DOHH2 (cell line): ENCODE data around the gene LRRFIP2.

ENCODE experiments used
- H3F3A ChIP-seq: fragments of 200-600 bp; sonication (generic), shearing (Covaris generic); 2 replicates; pipeline ENCODE4 v1.6.0; 2016; ENCODE audit warnings: antibody characterized with exemption, mild to moderate bottlenecking; ENCODE audit not compliant: control insufficient read depth, insufficient read depth
- H3K27ac ChIP-seq: fragments of 200-600 bp; sonication (generic); 2 replicates; pipeline ENCODE4 v1.5.1; 2014; ENCODE audit warnings: low read depth, mild to moderate bottlenecking, low read length, moderate library complexity
- H3K27me3 ChIP-seq: fragments of 200-600 bp; sonication (generic); 2 replicates; pipeline ENCODE4 v1.6.1; 2014; ENCODE audit warnings: mild to moderate bottlenecking, low read length, mixed read lengths; ENCODE audit not compliant: control insufficient read depth
- H3K36me3 ChIP-seq: fragments of 200-600 bp; sonication (generic); 2 replicates; pipeline ENCODE4 v1.6.1; 2014; ENCODE audit warnings: mild to moderate bottlenecking, low read length, moderate library complexity, mixed read lengths; ENCODE audit not compliant: control insufficient read depth
- H3K4me1 ChIP-seq: fragments of 200-600 bp; sonication (generic); 2 replicates; pipeline ENCODE4 v1.6.1; 2014; ENCODE audit warnings: mild to moderate bottlenecking, low read length, mixed read lengths; ENCODE audit not compliant: control insufficient read depth
- H3K4me2 ChIP-seq: fragments of 200-600 bp; sonication (generic); 2 replicates; pipeline ENCODE4 v1.6.0; 2014; ENCODE audit warnings: mild to moderate bottlenecking, low read length, moderate library complexity
- H3K4me3 ChIP-seq: fragments of 200-600 bp; sonication (generic); 2 replicates; pipeline ENCODE4 v1.5.1; 2014; ENCODE audit warnings: mild to moderate bottlenecking, low read length, mixed read lengths
- H3K79me2 ChIP-seq: fragments of 200-600 bp; sonication (generic); 2 replicates; pipeline ENCODE4 v1.6.1; 2014; ENCODE audit warnings: mild to moderate bottlenecking, low read length, mixed read lengths; ENCODE audit not compliant: control insufficient read depth
- H3K9me2 ChIP-seq: fragments of 200-600 bp; sonication (generic); replicated peaks from 2 replicates; pipeline ENCODE4 v1.6.1; 2014; ENCODE audit warnings: mild to moderate bottlenecking, low read length, mixed read lengths; ENCODE audit not compliant: control insufficient read depth
- H3K9me3 ChIP-seq: fragments of 200-600 bp; sonication (generic); 2 replicates; pipeline ENCODE4 v1.6.1; 2014; ENCODE audit warnings: antibody characterized with exemption, low read length, mixed read lengths; ENCODE audit not compliant: control insufficient read depth, insufficient read depth
- H4K20me1 ChIP-seq: fragments of 200-600 bp; sonication (generic); 2 replicates; pipeline ENCODE4 v1.6.0; 2014; ENCODE audit warnings: low read depth, mild to moderate bottlenecking, antibody characterized with exemption, low read length, moderate library complexity; ENCODE audit not compliant: control insufficient read depth, insufficient read depth
- EZH2phosphoT487 ChIP-seq: fragments of 200-600 bp; sonication (generic); IDR thresholded peaks from 2 replicates; pipeline ENCODE4 v1.6.1; 2017; ENCODE audit warnings: borderline replicate concordance, mild to moderate bottlenecking, antibody characterized with exemption, low read length, moderate library complexity, mixed read lengths
- TF ChIP-seq, protein P1 (sequence below): fragments of 200-600 bp; sonication (generic); IDR thresholded peaks from one replicate; pipeline ENCODE4 v1.5.1; 2014; ENCODE audit warnings: antibody characterized with exemption, mild to moderate bottlenecking, low read depth, low read length; ENCODE audit not compliant: poor library complexity, severe bottlenecking

LRRFIP2 gene

GRCh38 chr3:37118163-37118562 is 56.2 kb downstream of the LRRFIP2 start:
- no peak overlapping the region for H3K4me2 ChIP-seq
- H3K9me3 ChIP-seq: no peaks in the 10 kb centered on the region
- H3K9me2 ChIP-seq: no peaks in the 10 kb centered on the region
- no peak overlapping the region for H3K27ac ChIP-seq
- H3K36me3 ChIP-seq: no peaks in the 10 kb centered on the region
- no peaks in the 10 kb centered on the region for H3K27me3 ChIP-seq
- no peak overlapping the region for H3K4me3 ChIP-seq
- no peaks in the 10 kb centered on the region for H3F3A ChIP-seq
- H3K4me1 ChIP-seq: no peaks in the 10 kb centered on the region
- H3K79me2 ChIP-seq: no peaks in the 10 kb centered on the region
- H4K20me1 ChIP-seq: no peaks in the 10 kb centered on the region
- TF ChIP-seq, protein P1, sequence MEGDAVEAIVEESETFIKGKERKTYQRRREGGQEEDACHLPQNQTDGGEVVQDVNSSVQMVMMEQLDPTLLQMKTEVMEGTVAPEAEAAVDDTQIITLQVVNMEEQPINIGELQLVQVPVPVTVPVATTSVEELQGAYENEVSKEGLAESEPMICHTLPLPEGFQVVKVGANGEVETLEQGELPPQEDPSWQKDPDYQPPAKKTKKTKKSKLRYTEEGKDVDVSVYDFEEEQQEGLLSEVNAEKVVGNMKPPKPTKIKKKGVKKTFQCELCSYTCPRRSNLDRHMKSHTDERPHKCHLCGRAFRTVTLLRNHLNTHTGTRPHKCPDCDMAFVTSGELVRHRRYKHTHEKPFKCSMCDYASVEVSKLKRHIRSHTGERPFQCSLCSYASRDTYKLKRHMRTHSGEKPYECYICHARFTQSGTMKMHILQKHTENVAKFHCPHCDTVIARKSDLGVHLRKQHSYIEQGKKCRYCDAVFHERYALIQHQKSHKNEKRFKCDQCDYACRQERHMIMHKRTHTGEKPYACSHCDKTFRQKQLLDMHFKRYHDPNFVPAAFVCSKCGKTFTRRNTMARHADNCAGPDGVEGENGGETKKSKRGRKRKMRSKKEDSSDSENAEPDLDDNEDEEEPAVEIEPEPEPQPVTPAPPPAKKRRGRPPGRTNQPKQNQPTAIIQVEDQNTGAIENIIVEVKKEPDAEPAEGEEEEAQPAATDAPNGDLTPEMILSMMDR: no peak
- no peak for TF ChIP-seq EZH2phosphoT487

DNA sequence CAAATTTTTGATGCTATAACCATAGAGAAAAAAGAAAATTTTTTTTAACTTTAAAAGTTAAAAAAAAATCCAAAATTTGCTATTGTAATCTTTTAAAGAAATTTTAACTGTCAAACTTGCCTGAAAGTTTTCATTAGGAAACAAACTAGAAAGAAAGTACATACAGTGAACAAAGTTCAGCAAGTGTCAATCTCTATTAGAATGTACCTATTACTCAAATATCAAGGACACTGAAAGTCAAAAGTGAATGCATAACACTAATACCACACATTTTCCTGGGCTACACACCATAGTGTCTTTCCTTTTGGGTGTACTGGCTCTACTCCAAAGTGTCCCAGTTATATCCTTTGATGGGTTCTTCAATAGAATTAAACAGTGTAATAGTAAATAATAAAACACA is 56.8 kb downstream of the LRRFIP2 start:
- Histone ChIP-seq H3K4me2 (no peak overlapping the region), H4K20me1 (no peaks in the 10 kb centered on the region), H3K27me3 (no peaks in the 10 kb centered on the region), H3K4me3 (no peak overlapping the region), H3K79me2 (no peaks in the 10 kb centered on the region), H3K4me1 (no peaks in the 10 kb centered on the region), H3K36me3 (no peaks in the 10 kb centered on the region), H3F3A (no peaks in the 10 kb centered on the region), H3K9me3 (no peaks in the 10 kb centered on the region), H3K27ac (no peak overlapping the region), H3K9me2 (no peaks in the 10 kb centered on the region)
- TF ChIP-seq, protein P1: no peak

- Histone ChIP-seq H3K79me2 (no peaks in the 10 kb centered on the region), H4K20me1 (no peaks in the 10 kb centered on the region), H3K27me3 (no peaks in the 10 kb centered on the region), H3K9me2 (no peaks in the 10 kb centered on the region), H3K4me1 (no peaks in the 10 kb centered on the region), H3F3A (no peaks in the 10 kb centered on the region), H3K4me3 (no peak overlapping the region), H3K27ac (no peak overlapping the region), H3K9me3 (no peaks in the 10 kb centered on the region), H3K4me2 (no peak overlapping the region), H3K36me3 (no peaks in the 10 kb centered on the region)
- TF ChIP-seq EZH2phosphoT487: no peak
- TF ChIP-seq, protein P1: no peak
Observed at GRCh38 chr3:37116998-37117397, 57.4 kb downstream of the LRRFIP2 start.

DNA sequence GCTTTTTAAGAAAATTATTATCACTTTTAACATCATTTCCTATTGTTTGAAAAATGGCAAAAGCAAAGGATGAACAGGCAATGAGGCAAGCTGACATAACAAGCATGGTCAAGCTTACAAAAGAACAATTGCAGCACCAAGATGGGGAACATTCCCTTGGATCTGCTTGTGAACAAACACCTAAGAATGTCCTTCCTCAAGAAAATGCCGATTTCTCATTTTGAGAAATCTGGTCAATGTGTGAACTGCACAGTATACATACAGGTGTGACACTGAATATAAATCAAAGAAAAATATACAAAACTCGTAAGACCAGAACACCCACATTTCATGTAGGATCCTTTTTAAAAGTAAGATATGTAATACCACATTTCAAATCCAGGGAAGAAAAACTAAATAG is 58.9 kb downstream of the LRRFIP2 start:
- TF ChIP-seq, protein P1: no peak
- TF ChIP-seq EZH2phosphoT487: no peak
- Histone ChIP-seq H3K9me2 (no peaks in the 10 kb centered on the region), H3K4me3 (no peak overlapping the region), H4K20me1 (no peaks in the 10 kb centered on the region), H3K9me3 (no peaks in the 10 kb centered on the region), H3K27ac (no peak overlapping the region), H3K4me2 (no peak overlapping the region), H3K27me3 (no peaks in the 10 kb centered on the region), H3K79me2 (no peaks in the 10 kb centered on the region), H3F3A (no peaks in the 10 kb centered on the region), H3K36me3 (no peaks in the 10 kb centered on the region), H3K4me1 (no peaks in the 10 kb centered on the region)
